HG03469 (cell line): ENCODE data around the gene CRADD.
A peak's percentile ranks its signal among the peaks of the same experiment; 100 is the strongest.
"Not testable (repeated sequence)": the region's sequence is repeated elsewhere in the genome, so short reads cannot be mapped to it uniquely, and the experiment has no call there.

Experiments used
- ATAC-seq: cut with Tn5 transposase; IDR thresholded peaks from one replicate; pipeline ENCODE4 v1.9.1; 2021; ENCODE audit warnings: mild to moderate bottlenecking, moderate library complexity, moderate number of reproducible peaks; ENCODE audit not compliant: unreplicated experiment

The CRADD gene

DNA sequence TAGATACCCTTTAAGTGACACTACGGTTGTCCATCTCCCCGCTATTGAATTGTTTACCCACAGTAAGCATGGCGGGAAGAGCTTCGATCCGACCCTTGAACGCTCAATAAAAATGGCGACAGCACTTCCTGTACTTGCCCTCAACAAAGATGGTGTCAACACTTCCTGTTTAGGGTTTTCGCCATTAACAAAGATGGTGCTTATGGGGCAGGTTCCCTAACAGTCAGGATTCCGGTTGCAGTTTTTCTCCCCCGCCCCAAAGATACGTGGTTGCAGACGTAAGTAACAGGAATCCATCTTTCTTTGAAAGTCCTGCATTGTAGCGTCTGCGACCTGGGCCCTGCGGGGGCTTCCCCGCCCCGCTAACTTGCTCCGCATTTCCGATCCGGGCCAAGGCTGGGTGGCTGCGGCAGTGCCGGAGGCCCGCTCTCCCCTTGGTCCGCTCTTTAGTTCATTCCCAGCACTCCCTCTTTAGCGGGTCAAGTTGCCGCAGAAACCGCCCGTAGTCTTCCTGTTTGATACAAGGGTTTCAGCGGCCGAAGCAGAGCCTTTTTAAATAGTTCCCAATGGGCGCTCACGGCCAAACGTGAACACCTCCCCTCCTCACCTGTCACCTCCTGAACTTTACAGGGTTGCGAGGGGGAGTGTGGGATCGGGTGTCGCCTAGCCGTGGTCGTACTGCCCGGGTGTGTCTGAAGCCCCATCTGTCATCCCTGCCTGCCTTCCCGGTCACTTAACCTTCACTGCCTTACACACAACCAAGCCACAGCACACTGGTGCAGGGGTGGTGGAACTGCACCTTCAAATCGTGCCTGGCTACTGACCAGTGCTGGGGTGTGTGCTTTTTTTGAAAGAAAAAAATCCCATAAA is at the start of gene CRADD:
TSS of gene CRADD (plus strand) at position 181 of the 870 bp plus-strand sequence.
- peak; percentile 89 for ATAC-seq

DNA sequence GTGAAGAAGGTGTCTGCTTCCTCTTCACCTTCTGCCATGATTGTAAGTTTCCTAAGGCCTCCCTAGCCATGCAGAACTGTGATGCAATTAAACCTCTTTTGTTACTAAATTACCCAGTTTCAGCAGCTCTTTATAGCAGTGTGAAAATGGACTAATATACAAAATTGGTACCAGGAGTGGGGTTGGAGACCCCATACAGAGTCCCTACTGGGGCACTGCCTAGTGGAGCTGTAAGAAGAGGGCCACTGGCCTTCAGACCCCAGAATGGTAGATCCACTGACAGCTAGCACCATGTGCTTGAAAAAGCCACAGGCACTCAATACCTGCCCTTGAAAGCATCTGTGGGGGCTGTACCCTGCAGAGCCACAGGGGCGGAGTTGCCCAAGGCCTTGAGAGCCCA is 44.8 kb upstream of the CRADD start:
- no peak for ATAC-seq

DNA sequence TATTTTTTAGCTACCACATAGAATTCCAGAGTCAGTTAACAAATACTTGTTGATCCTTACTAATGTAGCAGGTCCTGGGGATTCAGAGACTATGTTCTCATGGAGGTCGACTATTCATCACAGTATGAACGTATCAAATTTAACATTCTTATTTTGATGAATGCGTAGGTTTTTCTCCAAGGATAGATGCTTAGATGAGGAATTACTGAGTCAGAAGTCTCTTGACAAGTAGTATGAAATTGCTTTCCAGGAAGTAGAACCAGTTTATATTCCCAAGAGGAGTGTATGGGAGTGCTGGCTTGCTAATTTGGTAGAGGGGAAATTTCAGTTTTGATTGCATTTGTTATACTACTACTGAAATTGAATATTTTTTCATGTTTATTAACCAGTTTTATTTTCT is 42.8 kb upstream of the CRADD start:
- no peak for ATAC-seq

DNA sequence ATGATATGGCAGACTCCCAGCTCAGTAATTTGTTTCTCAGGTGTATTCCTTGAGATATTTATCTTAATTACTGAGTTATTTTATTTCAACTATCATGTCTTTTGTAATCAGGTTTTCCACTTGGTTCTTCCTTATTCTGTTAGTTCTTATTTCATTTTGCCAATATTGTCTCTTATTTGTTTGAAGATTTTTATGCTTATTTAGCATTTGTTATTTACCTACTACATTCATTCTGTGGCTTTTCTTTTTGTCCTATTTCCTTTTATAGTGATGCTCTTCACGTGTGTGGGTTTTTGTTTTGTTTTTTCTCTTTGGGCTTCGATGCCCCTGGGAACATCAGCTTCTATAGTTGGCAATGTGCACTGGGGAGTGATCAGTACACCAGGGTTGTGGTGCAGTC is 40.5 kb upstream of the CRADD start:
- ATAC-seq, result no peak

DNA sequence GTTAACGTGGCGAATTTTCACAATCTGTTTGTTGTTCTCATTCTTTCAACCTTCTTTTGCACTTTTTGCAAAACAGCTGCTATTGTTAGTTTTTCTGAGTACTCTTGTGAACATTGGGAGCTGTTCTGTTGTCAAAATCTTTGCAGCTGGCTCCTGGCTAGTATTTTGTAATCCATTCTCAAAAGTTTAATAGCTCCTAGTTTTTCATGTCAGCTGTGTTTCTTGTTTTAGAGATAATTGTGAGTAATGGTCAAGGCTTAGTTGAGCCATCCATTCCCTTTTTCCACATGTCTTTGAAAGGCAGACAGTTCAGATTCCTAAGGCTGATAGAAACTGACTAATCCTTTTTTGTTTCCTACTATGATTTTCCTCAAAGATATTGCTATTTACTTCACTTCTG is 39.1 kb upstream of the CRADD start:
- no peak for ATAC-seq

DNA sequence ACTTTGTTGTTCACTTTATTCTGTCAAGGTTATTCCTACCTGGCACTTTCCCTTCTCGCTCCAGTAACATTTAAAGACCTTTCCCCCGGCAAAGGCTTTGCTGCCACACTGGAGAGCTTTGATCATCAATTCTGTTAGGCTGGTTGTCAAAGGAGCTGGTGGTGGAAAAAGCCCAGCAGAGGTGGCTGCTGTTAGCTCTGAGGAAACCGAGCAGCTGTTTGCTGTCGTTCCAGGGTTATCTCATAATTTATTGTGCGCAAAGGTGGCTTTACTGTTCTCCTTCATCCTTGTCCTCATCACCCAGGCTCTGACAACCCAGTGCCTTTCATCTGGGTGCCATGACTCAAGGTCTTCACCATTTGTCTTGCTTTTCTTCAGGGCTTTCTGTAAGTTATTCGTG is 38.2 kb upstream of the CRADD start:
- ATAC-seq, result no peak

DNA sequence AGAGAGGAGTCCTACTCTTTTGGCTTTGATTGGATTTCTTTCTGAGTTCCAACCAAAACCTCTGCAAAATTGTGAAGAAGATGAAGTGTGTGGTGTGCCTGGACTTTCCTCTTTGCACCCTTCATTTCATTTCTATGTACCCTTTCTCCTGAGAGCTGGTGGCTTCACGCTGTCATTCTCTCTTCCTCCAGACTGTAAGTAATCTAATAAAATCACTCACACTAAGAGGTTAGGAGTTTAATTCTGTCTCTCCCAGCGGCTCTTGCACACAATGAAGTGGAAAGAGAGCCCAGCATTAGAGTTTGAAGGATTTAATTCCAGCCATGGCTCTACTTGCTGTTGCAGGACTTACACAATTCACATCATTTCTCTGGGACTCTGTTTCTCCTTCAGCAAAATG is 37.8 kb upstream of the CRADD start:
- no peak for ATAC-seq

DNA sequence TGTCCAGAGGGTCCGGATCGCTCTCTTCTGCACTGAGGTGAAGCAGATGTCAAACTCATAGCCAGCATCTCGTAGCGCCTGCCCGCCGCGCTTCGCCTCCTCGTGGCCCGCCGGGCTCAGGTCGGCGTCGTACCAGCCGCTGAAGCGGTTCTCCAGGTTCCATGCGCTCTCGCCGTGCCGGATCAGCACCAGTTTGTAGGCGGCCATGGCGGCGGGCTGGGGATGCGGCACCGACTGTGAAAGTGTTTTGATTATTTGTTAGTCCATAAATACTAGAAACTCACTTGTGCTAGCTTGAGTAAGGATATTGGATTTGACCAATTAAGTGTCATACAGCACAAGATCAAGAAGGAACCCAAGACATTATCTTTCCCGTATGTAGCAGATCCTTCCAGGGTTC is 35.8 kb upstream of the CRADD start:
- not testable (repeated sequence) for ATAC-seq

DNA sequence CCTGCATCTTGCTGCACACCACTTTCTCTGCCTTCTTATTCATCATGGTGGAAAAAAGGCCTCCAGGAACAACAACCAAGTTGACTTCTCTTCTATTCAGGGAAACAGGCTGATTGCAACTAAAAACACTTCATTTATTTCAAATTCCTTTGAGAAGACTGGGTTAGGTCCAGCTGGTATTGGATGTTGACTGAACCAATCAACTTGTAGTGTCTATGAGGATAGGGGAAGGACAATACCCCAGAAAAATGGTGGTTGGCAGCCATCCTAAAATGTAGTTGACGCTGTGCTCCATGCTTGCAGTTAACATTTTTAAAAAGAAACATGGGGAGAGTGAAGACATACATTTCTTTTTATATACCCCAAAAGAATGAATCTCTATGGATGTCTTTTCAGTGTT is 34.4 kb upstream of the CRADD start:
- ATAC-seq, result no peak

DNA sequence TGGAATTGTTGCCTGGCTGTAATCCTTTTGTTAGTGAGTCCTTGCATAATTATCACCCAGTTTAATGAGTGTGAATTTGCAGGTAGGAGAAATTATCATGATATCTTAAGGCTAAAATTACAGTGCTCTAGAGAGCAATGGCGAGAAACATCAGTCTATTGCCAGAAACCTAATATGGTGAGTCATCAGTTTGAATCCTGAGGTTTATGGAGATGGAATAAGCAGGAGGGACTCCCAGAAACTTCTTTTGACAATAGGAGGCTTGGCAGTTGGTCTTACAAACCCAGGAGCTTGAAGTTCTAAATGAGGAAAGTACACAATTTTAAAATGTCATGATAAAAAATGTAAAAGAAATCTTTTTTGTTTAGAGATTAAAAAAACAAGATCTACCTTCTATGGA is 31.5 kb upstream of the CRADD start:
- ATAC-seq, result no peak

DNA sequence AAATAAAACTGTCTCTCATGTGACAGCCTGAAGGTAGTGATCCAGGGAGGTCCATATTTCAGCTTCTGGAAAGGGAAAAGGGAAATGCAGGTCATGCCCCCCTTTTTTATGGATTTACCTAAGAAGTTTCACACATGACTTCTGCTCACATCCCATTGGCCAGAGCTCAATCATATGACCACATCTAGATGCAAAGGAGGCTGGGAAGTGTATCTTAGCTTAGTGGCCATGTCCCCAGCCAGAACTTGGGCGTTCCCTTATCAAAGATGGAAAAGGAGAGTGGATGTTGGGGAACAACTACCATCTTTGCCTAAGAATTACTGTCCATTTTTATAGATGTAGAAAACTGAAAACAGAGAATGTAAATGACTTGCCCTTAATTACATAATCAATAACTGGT is 26.5 kb upstream of the CRADD start:
- ATAC-seq, result no peak

DNA sequence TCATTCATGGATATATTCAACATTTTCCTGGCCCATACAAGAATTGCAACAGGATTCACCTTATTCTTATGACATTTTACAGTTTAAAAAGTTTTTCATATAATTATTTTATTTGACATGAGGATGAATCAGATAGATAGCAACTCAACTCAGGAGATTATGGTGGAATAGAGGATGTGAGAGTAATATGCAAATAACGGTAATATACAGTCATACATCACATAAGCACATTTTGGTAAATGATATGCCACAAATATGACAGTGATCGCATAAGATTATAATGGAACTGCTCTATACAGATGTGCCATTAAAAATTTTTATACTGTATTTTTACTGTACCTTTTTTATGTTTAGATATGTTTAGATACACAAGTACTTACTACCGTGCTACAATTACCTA is 24.1 kb upstream of the CRADD start:
- peak; percentile 89 for ATAC-seq

DNA sequence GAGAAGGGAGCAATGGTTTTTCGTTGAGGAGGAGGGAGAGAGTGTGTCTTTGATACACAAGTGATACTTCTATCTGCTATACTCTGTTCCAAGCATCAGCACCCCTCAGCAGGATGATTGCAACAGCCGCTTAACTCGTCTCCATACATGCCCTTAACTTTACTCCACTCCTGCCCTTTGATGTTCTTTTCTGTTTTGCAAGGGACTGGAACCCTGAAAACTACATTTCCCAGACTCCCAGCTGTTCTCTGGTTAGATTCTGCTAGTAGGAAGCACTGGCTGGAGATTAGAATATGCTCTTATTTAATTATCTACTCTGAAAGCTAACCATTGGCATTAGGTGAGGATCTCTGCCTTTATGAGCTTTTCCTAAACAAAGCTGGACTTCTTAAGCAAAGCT is 23.5 kb upstream of the CRADD start:
- ATAC-seq, result no peak

DNA sequence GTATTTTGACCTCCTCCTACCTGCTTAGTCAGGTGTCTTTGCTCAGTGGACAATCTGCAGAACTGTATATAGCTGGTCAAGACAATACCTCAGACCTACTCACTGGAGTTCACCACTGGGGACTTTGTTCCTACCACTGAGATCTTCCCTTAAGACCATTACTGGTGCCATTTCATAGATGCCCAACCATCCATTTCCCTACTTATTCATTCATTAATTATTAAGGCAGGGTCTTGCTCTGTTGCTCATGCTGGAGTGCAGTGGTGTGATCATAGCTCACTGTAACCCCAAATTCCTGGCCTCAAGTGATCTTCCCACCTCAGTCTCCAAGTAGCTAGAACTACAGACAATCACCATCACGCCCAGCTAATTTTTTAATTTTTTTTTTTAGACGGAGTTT is 22.8 kb upstream of the CRADD start:
- no peak for ATAC-seq

DNA sequence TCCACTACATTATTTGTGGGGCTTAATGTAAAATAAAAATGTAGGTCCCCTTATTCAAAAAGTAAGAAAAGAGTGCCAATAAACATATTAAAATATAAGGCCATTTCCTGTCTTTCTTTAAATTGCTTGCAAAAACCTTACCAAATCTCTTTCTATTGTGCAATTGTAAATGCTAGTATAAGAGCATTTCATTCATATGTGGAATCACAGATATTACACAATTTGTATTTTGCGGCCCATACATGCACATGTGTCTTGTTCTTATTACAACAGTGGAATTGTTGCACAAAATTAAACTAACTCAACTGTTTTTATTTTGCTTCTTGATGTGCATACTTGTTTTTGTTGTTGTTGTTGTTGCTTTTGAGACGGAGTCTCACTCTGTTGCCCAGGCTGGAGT is 20.1 kb upstream of the CRADD start:
- no peak for ATAC-seq

DNA sequence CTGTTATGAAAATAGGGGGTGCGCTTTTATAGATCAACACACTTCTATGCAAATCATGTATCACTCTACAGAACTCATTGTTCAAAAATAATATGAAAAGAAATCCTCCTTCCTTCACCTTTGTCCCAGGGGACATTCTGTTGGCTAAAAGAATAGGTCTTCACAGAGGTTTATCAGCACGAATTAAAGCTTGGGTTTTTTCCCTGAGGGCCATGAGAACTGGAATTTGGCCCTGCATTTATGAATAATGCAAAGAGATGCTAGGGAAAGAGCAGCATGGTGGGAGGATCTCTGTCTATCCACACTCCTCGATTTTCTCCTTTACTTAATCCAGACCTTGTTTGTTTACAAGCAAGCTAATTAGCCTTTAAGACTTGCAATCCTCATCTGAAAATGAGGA is 16.2 kb upstream of the CRADD start:
- no peak for ATAC-seq

DNA sequence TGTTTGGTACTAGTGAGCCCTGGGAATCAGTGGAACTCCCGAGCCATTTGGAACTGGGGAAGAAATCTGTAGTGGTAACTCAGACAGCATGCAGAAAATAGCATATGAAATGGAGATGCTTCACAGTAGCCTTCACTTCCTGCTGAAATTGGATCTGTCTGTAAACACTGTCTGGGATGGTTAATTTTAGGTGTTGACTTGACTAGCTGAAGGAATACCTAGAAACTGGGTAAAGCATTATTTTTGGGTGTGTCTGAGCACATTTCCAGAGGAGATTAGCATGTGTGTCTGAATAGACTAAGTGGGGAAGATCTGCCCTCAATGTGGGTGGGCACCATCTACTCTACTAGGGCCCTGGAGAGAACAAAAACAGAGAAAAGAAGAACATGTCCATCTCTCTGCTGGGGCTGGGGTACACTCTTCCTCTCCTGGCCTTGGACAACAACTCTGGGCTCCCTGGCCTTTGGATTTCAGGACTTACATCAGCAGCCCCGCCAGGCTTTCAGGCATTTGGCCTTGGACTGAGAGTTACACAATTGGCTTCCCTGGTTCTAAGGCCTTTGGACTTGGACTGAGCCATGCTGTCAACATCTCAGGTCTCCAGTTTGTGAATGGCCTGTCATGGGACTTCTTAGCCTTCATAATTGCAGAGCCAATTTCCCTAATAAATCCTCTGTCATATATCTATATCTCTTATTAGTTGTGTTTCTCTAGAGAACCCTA is 14.0 kb upstream of the CRADD start:
- no peak for ATAC-seq

DNA sequence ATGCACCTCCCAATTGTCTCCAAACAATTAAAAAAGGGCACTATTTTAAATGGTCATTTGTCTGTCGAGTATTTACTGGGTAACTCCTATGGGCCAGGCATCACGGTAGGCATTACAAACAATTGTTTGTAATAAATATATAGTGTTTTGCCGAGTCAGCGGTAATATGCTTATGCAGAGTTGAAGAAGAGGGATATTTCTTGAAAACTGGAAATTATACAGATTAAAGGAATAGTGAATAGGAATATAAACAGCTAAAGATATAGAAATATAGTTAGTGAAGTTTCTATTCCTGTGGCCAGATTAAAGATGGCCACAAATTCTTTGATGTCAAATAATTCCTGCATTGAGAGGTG is 13.5 kb upstream of the CRADD start:
- no peak for ATAC-seq

DNA sequence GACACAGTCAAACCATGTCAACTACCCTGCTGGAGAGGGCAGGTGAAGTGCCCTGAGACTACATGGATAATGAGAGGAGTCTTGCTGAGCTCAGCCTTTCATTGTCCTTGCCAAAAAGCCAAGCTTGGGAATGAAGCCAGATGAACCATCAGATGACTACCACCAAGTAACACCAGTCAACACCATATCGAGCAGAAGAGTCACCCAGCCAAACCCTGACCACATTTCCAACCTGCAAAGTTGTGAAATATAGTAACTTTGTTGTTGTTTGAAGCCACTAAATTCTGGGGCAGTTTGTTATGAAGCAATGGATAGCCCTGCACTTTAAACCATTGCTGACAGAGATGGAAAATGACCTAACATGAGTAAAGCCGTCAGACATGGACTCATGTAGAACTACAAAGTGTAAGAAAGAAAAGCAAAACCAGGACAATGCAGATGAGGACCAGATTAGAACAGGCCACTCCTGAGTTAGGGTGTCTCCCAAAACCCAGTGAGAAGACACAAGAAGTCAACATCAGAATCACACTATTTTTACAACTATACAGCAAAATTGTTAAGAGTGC is 12.5 kb upstream of the CRADD start:
- no peak for ATAC-seq

DNA sequence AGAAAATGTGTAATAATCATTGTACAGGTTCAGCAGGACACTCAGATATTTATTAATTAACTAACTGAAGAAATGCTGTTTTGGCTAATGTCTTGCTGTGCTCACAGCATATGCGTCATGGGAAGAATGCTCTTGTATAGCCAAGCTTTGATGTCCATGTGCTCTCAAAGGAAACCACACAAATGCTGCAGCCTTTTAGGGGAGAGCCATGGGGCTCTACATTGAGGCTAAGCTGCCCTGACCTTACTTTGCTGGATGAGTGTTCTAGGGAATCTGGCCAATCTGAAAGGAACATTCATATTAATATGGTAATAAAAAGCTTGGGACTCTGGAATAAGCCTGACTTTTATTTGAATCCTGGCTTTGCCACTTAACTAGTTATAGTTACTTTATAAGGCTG is 9.5 kb upstream of the CRADD start:
- no peak for ATAC-seq

DNA sequence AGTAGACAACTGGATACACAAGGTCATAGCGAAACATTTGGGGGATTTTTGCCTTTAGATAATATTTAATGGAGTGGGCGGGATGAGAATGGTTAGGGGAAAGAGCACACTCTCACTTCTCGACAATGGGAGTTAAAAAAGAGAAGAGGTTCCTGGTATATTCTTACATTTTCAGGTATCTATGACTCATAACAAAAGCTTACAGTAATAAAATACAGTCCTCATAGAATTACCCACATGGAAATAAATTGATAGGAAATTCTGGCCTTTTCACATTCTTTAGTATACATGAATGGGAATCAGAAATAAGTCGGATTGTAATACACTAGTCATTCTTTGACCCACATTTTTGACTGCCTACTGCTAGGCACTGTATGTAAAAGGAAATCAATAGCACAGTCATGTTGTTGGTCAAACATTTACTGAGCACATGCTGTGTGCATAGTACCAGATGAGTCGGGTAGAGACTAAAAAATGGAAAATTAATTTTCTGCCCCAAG is 8.2 kb upstream of the CRADD start:
- ATAC-seq, result peak; percentile 62

DNA sequence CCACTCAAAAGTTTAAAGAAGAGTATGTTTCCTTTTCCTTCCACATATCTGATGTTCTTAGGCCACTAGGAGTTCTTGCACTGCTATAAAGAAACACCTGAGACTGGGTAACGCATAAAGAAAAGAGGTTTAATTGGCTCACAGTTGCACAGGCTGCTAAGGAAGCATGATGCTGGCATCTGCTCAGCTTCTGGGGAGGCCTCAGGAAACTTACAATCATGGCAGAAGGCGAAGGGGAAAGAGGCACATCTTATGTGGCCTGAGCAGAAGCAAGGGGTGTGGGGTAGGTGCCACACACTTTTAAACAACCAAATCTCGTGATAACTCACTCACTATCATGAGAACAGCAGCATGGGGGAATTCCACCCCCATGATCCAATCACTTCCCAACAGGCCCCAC is 7.7 kb upstream of the CRADD start:
- no peak for ATAC-seq
